ENCODE data around the gene KIAA0753. TPM values are rescaled to one million over a fixed set of nuclear protein-coding genes. Genes with fewer than 3 reads are reported as not detected.

Gene KIAA0753
- total RNA-seq, 2 donors from 2014 or later, result 37.2 to 50.1 TPM

- Mint-ChIP-seq H3K27ac (peak overlapping the region; percentile 99), H3K4me1 (peaks cover 12% of the 10 kb centered on the region), H3K9me3 (no peaks in the 10 kb centered on the region), H3K4me3 (peak overlapping the region; percentile 89), H3K27me3 (ENCODE audit: insufficient read depth) (no peaks in the 10 kb centered on the region), H3K36me3 (ENCODE audit: low read depth) (peaks cover 18% of the 10 kb centered on the region)
- no peaks in the 10 kb centered on the region for H3K9me3 ChIP-seq (ENCODE audit: control insufficient read depth, low read length)
- H3K27ac ChIP-seq (ENCODE audit: low read depth, low read length), result peak overlapping the region; percentile 88
- peak overlapping the region; percentile 86 for H3K9ac ChIP-seq (ENCODE audit: extremely low read depth, low read length, poor library complexity, severe bottlenecking)
- H3K36me3 ChIP-seq (ENCODE audit: control insufficient read depth, insufficient read depth, low read length), result peaks cover 43% of the 10 kb centered on the region
- DNase-seq, result no peak
- WGBS, 2 experiments (ENCODE audit: insufficient coverage in 1 of 2, insufficient read length in 1 of 2), result 0 to 2% methylated on average over 17 to 20 of the region's 20 CpGs
- H3K4me3 ChIP-seq (ENCODE audit: low read length), result peak overlapping the region; percentile 91
- peaks cover 8% of the 10 kb centered on the region for H3K4me1 ChIP-seq (ENCODE audit: control insufficient read depth, insufficient read depth, low read length)
- no peak for TF ChIP-seq CTCF (conservative IDR thresholded peaks at IDR 0.05)
- no peaks in the 10 kb centered on the region for H3K27me3 ChIP-seq (ENCODE audit: control insufficient read depth, insufficient read depth, low read length, poor library complexity, severe bottlenecking)
These were observed 844 bp upstream of the KIAA0753 start for GRCh38 chr17:6641247-6641863.

- Histone ChIP-seq H3K9me3 (ENCODE audit: control insufficient read depth, low read length) (no peaks in the 10 kb centered on the region), H3K36me3 (ENCODE audit: control insufficient read depth, insufficient read depth, low read length) (peaks cover 32% of the 10 kb centered on the region), H3K4me3 (ENCODE audit: low read length) (peak overlapping the region; percentile 91), H3K27ac (ENCODE audit: low read depth, low read length) (peak overlapping the region; percentile 88), H3K27me3 (ENCODE audit: control insufficient read depth, insufficient read depth, low read length, poor library complexity, severe bottlenecking) (no peaks in the 10 kb centered on the region), H3K9ac (ENCODE audit: extremely low read depth, low read length, poor library complexity, severe bottlenecking) (peak overlapping the region; percentile 86), H3K4me1 (ENCODE audit: control insufficient read depth, insufficient read depth, low read length) (peaks cover 8% of the 10 kb centered on the region)
- WGBS, 2 experiments (ENCODE audit: insufficient coverage in 1 of 2, insufficient read length in 1 of 2), result 1 to 2% methylated on average over 25 to 65 of the region's 67 CpGs
- no peak for TF ChIP-seq CTCF (conservative IDR thresholded peaks at IDR 0.05)
- Mint-ChIP-seq H3K27me3 (ENCODE audit: insufficient read depth) (no peaks in the 10 kb centered on the region), H3K27ac (peak overlapping the region; percentile 99), H3K4me3 (peak overlapping the region; percentile 89), H3K4me1 (peaks cover 12% of the 10 kb centered on the region), H3K9me3 (no peaks in the 10 kb centered on the region), H3K36me3 (ENCODE audit: low read depth) (peaks cover 17% of the 10 kb centered on the region)
- DNase-seq, result peak; percentile 80
These were observed 650 bp downstream of the KIAA0753 start for GRCh38 chr17:6639586-6640535.

GRCh38 chr17:6639014-6639585, 1.4 kb downstream of the KIAA0753 start:
- peak overlapping the region; percentile 86 for H3K9ac ChIP-seq (ENCODE audit: extremely low read depth, low read length, poor library complexity, severe bottlenecking)
- Mint-ChIP-seq H3K4me1 (peaks cover 12% of the 10 kb centered on the region), H3K27me3 (ENCODE audit: insufficient read depth) (no peaks in the 10 kb centered on the region), H3K9me3 (no peaks in the 10 kb centered on the region), H3K4me3 (peak overlapping the region; percentile 89), H3K27ac (peak overlapping the region; percentile 99), H3K36me3 (ENCODE audit: low read depth) (peaks cover 20% of the 10 kb centered on the region)
- peaks cover 8% of the 10 kb centered on the region for H3K4me1 ChIP-seq (ENCODE audit: control insufficient read depth, insufficient read depth, low read length)
- no peaks in the 10 kb centered on the region for H3K27me3 ChIP-seq (ENCODE audit: control insufficient read depth, insufficient read depth, low read length, poor library complexity, severe bottlenecking)
- H3K36me3 ChIP-seq (ENCODE audit: control insufficient read depth, insufficient read depth, low read length), result peaks cover 32% of the 10 kb centered on the region
- WGBS, 2 experiments (ENCODE audit: insufficient coverage in 1 of 2, insufficient read length in 1 of 2), result 50 to 62% methylated on average over 5 to 14 of the region's 15 CpGs
- peak overlapping the region; percentile 91 for H3K4me3 ChIP-seq (ENCODE audit: low read length)
- DNase-seq, result no peak
- H3K9me3 ChIP-seq (ENCODE audit: control insufficient read depth, low read length), result no peaks in the 10 kb centered on the region
- no peak overlapping the region for H3K27ac ChIP-seq (ENCODE audit: low read depth, low read length)
- no peak for TF ChIP-seq CTCF (conservative IDR thresholded peaks at IDR 0.05)

All from endodermal cell (in vitro differentiated cells).